Esophagus squamous epithelium (tissue), 4 donors: Measurements from ENCODE around the gene PHIP.

Experiments
- POLR2A ChIP-seq, 4 donors: fragments of 450-650 bp; IDR thresholded peaks; one replicate each; pipeline ENCODE4 v1.6.1; 2017; ENCODE audit warnings: antibody characterized with exemption in 4 of 4, mild to moderate bottlenecking in 4 of 4, moderate library complexity in 3 of 4
- TF ChIP-seq, protein P1 (sequence below), 6 experiments: fragments of 450-650 bp in 4 of 6; fragments of 200-600 bp in 2 of 6; sonication (generic) in 2 of 6; IDR thresholded peaks; one replicate each; pipeline ENCODE4 v1.5.1; 2016 to 2019; ENCODE audit warnings: antibody characterized with exemption in 6 of 6, mild to moderate bottlenecking in 4 of 6, moderate library complexity in 4 of 6

- TF ChIP-seq, protein P1, sequence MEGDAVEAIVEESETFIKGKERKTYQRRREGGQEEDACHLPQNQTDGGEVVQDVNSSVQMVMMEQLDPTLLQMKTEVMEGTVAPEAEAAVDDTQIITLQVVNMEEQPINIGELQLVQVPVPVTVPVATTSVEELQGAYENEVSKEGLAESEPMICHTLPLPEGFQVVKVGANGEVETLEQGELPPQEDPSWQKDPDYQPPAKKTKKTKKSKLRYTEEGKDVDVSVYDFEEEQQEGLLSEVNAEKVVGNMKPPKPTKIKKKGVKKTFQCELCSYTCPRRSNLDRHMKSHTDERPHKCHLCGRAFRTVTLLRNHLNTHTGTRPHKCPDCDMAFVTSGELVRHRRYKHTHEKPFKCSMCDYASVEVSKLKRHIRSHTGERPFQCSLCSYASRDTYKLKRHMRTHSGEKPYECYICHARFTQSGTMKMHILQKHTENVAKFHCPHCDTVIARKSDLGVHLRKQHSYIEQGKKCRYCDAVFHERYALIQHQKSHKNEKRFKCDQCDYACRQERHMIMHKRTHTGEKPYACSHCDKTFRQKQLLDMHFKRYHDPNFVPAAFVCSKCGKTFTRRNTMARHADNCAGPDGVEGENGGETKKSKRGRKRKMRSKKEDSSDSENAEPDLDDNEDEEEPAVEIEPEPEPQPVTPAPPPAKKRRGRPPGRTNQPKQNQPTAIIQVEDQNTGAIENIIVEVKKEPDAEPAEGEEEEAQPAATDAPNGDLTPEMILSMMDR (IDR thresholded peaks at IDR 0.05): no peak
- TF ChIP-seq POLR2A (IDR thresholded peaks at IDR 0.05): no peak
Measured at GRCh38 chr6:78966542-78966941, 111.5 kb downstream of the PHIP start.
